ENCODE measurements around the gene NLRC5. TPM values are rescaled to one million over a fixed set of nuclear protein-coding genes. Genes with fewer than 3 reads are reported as not detected.
"Not testable (repeated sequence)": the region's sequence is repeated elsewhere in the genome, so short reads cannot be mapped to it uniquely, and the experiment has no call there.

The NLRC5 gene
- polyA plus RNA-seq, 1 experiment = 19.2 TPM

DNA sequence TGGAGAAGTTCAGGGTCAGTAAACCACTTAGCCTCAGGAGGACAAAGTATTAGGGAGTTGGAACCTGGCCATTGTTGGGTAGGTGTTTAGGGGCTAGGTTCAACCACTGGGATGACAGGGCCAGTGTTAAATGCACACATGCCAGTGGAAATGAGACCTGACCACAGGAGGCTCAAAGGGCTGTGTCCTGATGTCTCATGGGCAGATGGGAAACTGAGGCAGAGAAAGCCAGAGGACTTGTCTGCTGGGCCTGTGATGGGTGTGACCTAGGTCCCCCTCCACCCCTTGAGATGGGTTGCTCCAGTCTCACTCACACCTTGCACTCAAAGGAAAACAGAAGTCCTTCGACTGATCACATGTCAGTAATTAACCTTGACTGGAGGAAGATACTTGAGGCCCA, 119.1 kb downstream of the NLRC5 start:
- no peak for DNase-seq (ENCODE audit: low read depth)
- Histone ChIP-seq H3K4me3 (ENCODE audit: low read depth, low read length) (no peak overlapping the region), H3K27me3 (ENCODE audit: control insufficient read depth, insufficient read depth, low read length) (no peaks in the 10 kb centered on the region), H3K36me3 (ENCODE audit: control insufficient read depth, insufficient read depth, low read length) (peaks cover under 1% of the 10 kb centered on the region; the same call in 1 of the 2 replicates)
- ChIA-PET CTCF (no interaction called here), POLR2A (no interaction called here)
- TF ChIP-seq, protein P1, sequence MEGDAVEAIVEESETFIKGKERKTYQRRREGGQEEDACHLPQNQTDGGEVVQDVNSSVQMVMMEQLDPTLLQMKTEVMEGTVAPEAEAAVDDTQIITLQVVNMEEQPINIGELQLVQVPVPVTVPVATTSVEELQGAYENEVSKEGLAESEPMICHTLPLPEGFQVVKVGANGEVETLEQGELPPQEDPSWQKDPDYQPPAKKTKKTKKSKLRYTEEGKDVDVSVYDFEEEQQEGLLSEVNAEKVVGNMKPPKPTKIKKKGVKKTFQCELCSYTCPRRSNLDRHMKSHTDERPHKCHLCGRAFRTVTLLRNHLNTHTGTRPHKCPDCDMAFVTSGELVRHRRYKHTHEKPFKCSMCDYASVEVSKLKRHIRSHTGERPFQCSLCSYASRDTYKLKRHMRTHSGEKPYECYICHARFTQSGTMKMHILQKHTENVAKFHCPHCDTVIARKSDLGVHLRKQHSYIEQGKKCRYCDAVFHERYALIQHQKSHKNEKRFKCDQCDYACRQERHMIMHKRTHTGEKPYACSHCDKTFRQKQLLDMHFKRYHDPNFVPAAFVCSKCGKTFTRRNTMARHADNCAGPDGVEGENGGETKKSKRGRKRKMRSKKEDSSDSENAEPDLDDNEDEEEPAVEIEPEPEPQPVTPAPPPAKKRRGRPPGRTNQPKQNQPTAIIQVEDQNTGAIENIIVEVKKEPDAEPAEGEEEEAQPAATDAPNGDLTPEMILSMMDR (IDR thresholded peaks at IDR 0.05; ENCODE audit: insufficient read depth, low read depth, low read length) = no peak

DNA sequence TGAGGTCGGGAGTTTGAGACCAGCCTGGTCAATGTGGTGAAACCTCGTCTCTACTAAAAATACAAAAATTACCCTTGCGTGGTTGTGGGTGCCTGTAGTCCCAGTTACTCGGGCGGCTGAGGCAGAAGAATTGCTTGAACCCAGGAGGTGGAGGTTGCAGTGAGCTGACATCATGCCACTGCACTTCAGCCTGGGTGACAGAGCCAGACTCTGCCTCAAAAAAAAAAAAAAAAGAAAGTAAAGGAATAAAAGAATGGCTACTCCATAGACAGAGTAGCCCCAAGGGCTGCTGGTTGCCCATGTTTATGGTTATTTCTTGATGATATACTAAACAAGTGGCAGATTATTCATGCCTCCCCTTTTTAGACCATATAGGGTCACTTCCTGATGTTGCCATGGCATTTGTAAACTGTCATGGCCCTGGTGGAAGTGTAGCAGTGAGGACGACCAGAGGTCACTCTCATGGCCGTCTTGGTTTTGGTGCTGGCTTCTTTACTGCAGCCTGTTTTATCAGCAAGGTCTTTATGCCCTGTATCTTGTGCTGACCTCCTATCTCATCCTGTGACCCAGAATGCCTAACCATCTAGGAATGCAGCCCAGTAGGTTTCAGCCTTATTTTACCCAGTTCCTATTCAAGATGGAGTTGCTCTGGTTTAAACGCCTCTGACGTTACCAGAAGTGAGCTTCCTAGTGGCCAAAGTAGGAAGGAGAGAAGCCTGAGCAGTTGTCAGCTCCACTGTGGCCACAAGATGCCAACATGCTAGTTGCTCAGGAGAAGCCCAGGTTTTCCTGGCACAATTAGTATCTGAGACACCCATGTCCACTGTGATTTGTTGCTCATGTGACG, 120.1 kb downstream of the NLRC5 start:
- H3K27me3 ChIP-seq (ENCODE audit: control insufficient read depth, insufficient read depth, low read length); DNase-seq (ENCODE audit: low read depth); H3K4me3 ChIP-seq (ENCODE audit: low read depth, low read length); POLR2A ChIA-PET; H3K36me3 ChIP-seq (ENCODE audit: control insufficient read depth, insufficient read depth, low read length): not testable (repeated sequence)
- CTCF ChIA-PET = interaction anchor here (1.1 to 1.2 kb wide), 2 partner anchors 13 to 25 kb away, joined by 3 to 4 read pairs; no protein-coding TSS in a partner anchor

DNA sequence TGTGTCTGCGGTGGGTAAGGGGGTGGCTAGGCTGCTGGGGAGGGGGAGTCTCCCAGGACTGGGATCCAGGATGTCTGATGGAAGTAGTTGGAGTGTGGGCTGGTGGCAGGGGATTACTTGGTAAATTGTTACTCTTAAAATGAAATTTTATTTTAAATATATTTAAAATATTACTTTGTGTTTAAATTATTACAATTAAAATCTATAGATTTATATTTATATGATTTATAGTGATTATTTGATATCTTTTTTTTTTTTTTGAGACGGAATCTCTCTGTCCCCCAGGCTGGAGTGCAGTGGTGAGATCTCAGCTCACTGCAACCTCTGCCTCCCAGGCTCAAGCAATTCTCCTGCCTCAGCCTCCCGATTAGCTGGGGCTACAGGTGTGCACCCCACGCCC, 121.6 kb downstream of the NLRC5 start:
- POLR2A ChIA-PET = interaction anchor here (0.6 kb wide), 1 partner anchor 9 kb away, joined by 6 read pairs; no protein-coding TSS in a partner anchor
- CTCF ChIA-PET = interaction anchor here (1.2 kb wide), 1 partner anchor 23 kb away, joined by 3 read pairs; no protein-coding TSS in a partner anchor
- DNase-seq (ENCODE audit: low read depth) = no peak
- Histone ChIP-seq H3K4me3 (ENCODE audit: low read depth, low read length) (no peak overlapping the region), H3K36me3 (ENCODE audit: control insufficient read depth, insufficient read depth, low read length) (peaks cover 11% of the 10 kb centered on the region), H3K27me3 (ENCODE audit: control insufficient read depth, insufficient read depth, low read length) (no peaks in the 10 kb centered on the region)
- TF ChIP-seq, protein P1 (IDR thresholded peaks at IDR 0.05; ENCODE audit: insufficient read depth, low read depth, low read length) = no peak

DNA sequence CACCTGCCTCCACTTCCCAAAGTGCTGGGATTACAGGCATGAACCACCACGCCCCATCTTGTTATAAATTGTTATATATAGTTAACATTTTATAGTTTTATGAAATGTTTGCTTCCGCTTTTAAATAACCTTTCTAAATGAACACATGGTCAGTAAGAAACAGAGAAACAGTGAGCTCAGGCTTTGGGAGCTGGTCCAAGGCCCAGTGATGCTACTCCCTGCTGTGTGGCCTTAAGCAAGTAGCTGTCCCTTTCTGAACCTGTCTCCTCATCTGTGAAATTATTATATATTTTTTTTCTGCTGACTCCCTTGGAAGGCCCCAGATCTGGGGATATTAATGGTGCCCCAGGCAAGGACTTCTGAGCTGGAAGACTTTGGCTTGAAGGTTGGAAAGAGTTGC, 122.1 kb downstream of the NLRC5 start:
- no peak for DNase-seq (ENCODE audit: low read depth)
- CTCF ChIA-PET = interaction anchor here (1.2 to 3.2 kb wide), 2 partner anchors 19 to 22 kb away, joined by 3 to 16 read pairs; partner anchors contain the start of gene CPNE2
- Histone ChIP-seq H3K27me3 (ENCODE audit: control insufficient read depth, insufficient read depth, low read length) (no peaks in the 10 kb centered on the region), H3K36me3 (ENCODE audit: control insufficient read depth, insufficient read depth, low read length) (peaks cover 14% of the 10 kb centered on the region), H3K4me3 (ENCODE audit: low read depth, low read length) (no peak overlapping the region)
- TF ChIP-seq, protein P1 (IDR thresholded peaks at IDR 0.05; ENCODE audit: insufficient read depth, low read depth, low read length) = no peak
- POLR2A ChIA-PET = interaction anchor here (0.6 kb wide), 1 partner anchor 10 kb away, joined by 6 read pairs; no protein-coding TSS in a partner anchor

DNA sequence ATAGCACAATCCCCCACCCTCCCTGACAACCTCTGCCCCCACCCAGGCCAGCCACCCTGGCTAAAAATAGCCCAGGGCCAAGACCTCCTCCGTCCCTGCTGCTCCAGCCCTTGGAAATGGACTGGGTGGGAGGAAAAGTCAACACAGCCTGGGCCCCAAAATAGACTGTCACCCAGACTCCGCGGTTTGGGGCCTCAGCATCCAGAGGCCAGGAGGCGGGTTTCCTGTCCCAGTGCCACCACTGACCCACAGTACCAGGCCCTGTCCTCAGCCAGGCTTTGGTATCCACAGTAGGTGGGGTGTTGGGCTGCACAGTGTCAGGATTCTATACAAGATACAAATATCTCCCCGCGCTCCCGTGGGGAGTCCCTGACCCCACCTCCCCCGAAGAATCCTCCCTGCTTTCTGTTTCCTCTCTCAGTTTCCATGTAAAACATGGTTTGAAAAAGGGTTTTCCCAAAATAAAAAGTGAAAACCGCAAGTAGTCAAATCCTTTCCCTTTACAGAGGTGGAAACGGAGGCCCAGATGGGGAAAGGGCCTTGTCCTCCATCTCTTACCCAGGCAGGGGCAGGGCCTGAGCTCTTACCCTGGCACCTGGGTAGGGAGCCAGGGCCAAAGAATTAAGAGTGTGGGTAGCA, 123.2 kb downstream of the NLRC5 start:
- ChIA-PET CTCF (interaction anchor here (1.1 to 3.2 kb wide), 3 partner anchors 9 to 55 kb away, joined by 3 to 16 read pairs (median 4); partner anchors contain the start of gene CPNE2), POLR2A (no interaction called here)
- DNase-seq (ENCODE audit: low read depth) = no peak
- Histone ChIP-seq H3K4me3 (ENCODE audit: low read depth, low read length) (no peak overlapping the region), H3K36me3 (ENCODE audit: control insufficient read depth, insufficient read depth, low read length) (peaks cover 20% of the 10 kb centered on the region), H3K27me3 (ENCODE audit: control insufficient read depth, insufficient read depth, low read length) (no peaks in the 10 kb centered on the region)
- TF ChIP-seq, protein P1 (IDR thresholded peaks at IDR 0.05; ENCODE audit: insufficient read depth, low read depth, low read length) = no peak

All from BJ (cell line).